A549 (cell line): Measurements from ENCODE around the gene AMER1. TPM values are rescaled to one million over a fixed set of nuclear protein-coding genes. Genes with fewer than 3 reads are reported as not detected.

Experiments
- ATAC-seq, 2 experiments: fragments of 200-7000 bp in 1 of 2; fragments of >200 bp in 1 of 2; cut with Nextera tagmentation in 1 of 2; cut with Tn5 transposase in 1 of 2; 3 replicates each; pipeline versions ENCODE4 v1.8.0 to v1.9.1; 2018 to 2020; ENCODE audit warnings: mild to moderate bottlenecking in 1 of 2, moderate library complexity in 1 of 2
- CTCF ChIA-PET: fragments of 300-600 bp; sonication (Branson Sonifier 250); formaldehyde crosslinking; extraction: SDS; loops from one replicate; lab custom pipeline; 2021; ENCODE audit warnings: antibody characterized with exemption, inconsistent platforms; lab: Yijun Ruan, JAX
- POLR2A ChIA-PET: fragments of 350-600 bp; formaldehyde crosslinking; extraction: SDS; loops from one replicate; lab custom pipeline; 2021; ENCODE audit warnings: antibody characterized with exemption, inconsistent platforms; lab: Yijun Ruan, JAX
- DNase-seq, 2 experiments: peaks; one replicate each; pipeline versions ENCODE4 v3.0.0 to v3.0.0-alpha.2; 2011 to 2016; ENCODE audit warnings: low read depth in 1 of 2, low spot score in 1 of 2
- FAIRE-seq: peaks from 2 replicates; lab custom pipeline; 2011; peaks lifted over from hg19 to GRCh38; lab: Jason Lieb, UNC
- H3K27ac ChIP-seq, 2 experiments: fragments of >200 bp; sonication (Bioruptor Twin); formaldehyde crosslinking; 3 replicates each; pipeline ENCODE4 v1.5.1; 2016 to 2017
- H3K4me1 ChIP-seq: fragments of >200 bp; sonication (Bioruptor Twin); formaldehyde crosslinking; 3 replicates; pipeline ENCODE4 v1.6.1; 2016
- H3K4me2 ChIP-seq: fragments of >200 bp; sonication (Bioruptor Twin); formaldehyde crosslinking; 3 replicates; pipeline ENCODE4 v1.6.1; 2016
- H3K4me3 ChIP-seq: fragments of >200 bp; sonication (Bioruptor Twin); formaldehyde crosslinking; 3 replicates; pipeline ENCODE4 v1.5.1; 2016
- H3K9me3 ChIP-seq: fragments of >200 bp; sonication (Bioruptor Twin); formaldehyde crosslinking; 3 replicates; pipeline ENCODE4 v1.6.1; 2016
- CBX8 ChIP-seq: fragments of 200-600 bp; sonication (generic); IDR thresholded peaks from 2 replicates; pipeline ENCODE4 v1.6.1; 2016
- ESRRA ChIP-seq: fragments of 150-350 bp; IDR thresholded peaks from 2 replicates; pipeline ENCODE4 v1.6.1; 2014; ENCODE audit warnings: mild to moderate bottlenecking, low read length, borderline replicate concordance
- FOSL2 ChIP-seq, 2 experiments: fragments of 450-650 bp in 1 of 2; fragments of >200 bp in 1 of 2; sonication (Bioruptor Twin) in 1 of 2; formaldehyde crosslinking; IDR thresholded peaks; 2 replicates each; pipeline versions ENCODE4 v1.5.0 to v1.6.1; 2016 to 2020; ENCODE audit warnings: mild to moderate bottlenecking in 1 of 2, moderate library complexity in 1 of 2
- FOXS1 ChIP-seq: fragments of 250-450 bp; sonication (Bioruptor Pico); IDR thresholded peaks from 2 replicates; pipeline ENCODE4 v1.5.0; 2020; ENCODE audit warnings: mild to moderate bottlenecking, moderate library complexity
- GATA3 ChIP-seq: IDR thresholded peaks from 2 replicates; pipeline ENCODE4 v1.6.1; 2012; ENCODE audit warnings: borderline replicate concordance
- HOXA7 ChIP-seq: fragments of 250-450 bp; sonication (Bioruptor Pico); IDR thresholded peaks from 2 replicates; pipeline ENCODE4 v1.5.0; 2020; ENCODE audit warnings: mild to moderate bottlenecking, moderate library complexity
- KDM1A ChIP-seq: fragments of 200-600 bp; sonication (generic); IDR thresholded peaks from 2 replicates; pipeline ENCODE4 v1.6.1; 2016; ENCODE audit warnings: low read depth, mild to moderate bottlenecking
- MAFK ChIP-seq: fragments of 450-650 bp; IDR thresholded peaks from 2 replicates; pipeline ENCODE4 v1.6.1; 2014; ENCODE audit not compliant: partially characterized antibody
- MAZ ChIP-seq: fragments of 150-350 bp; IDR thresholded peaks from 2 replicates; pipeline ENCODE4 v1.6.1; 2014; ENCODE audit warnings: antibody characterized with exemption, low read depth, low read length, borderline replicate concordance
- NR3C1 ChIP-seq: fragments of >200 bp; sonication (Bioruptor Twin); formaldehyde crosslinking; IDR thresholded peaks from 3 replicates; pipeline ENCODE4 v1.6.1; 2017
- POLR2A ChIP-seq: IDR thresholded peaks from 2 replicates; pipeline ENCODE4 v1.6.1; 2012; ENCODE audit warnings: mild to moderate bottlenecking, low read length
- RAD21 ChIP-seq, 2 experiments: fragments of >200 bp in 1 of 2; sonication (Bioruptor Twin) in 1 of 2; formaldehyde crosslinking in 1 of 2; IDR thresholded peaks in 1 of 2; conservative IDR thresholded peaks in 1 of 2; 2 replicates in 1 of 2; 3 replicates in 1 of 2; pipeline ENCODE4 v1.6.1; 2012 to 2018; ENCODE audit warnings: inconsistent platforms in 1 of 2
- RFX5 ChIP-seq: fragments of 450-650 bp; IDR thresholded peaks from 2 replicates; pipeline ENCODE4 v1.7.1; 2014; ENCODE audit warnings: antibody characterized with exemption, mild to moderate bottlenecking, moderate library complexity
- SREBF2 ChIP-seq: fragments of 450-650 bp; IDR thresholded peaks from 2 replicates; pipeline ENCODE4 v1.6.1; 2014; ENCODE audit warnings: mild to moderate bottlenecking, moderate library complexity
- TFCP2L1 ChIP-seq: fragments of 250-450 bp; sonication (Bioruptor Pico); IDR thresholded peaks from 2 replicates; pipeline ENCODE4 v1.5.0; 2021; ENCODE audit warnings: mild to moderate bottlenecking
- TP53 ChIP-seq: fragments of 250-450 bp; sonication (Bioruptor Pico); IDR thresholded peaks from 2 replicates; pipeline ENCODE4 v1.5.0; 2021; ENCODE audit warnings: mild to moderate bottlenecking, moderate library complexity
- WGBS: methylation state at CpG from one replicate; pipeline ENCODE4 v1.1.6; 2017; ENCODE audit errors: missing lambda C conversion rate; 5-methylcytosine and 5-hydroxymethylcytosine counted together
- polyA plus RNA-seq, 4 experiments: library from polyadenylated mRNA; depleted of rRNA in 3 of 4; stranded (reverse); fragments of >200 nt; fragmentation: RNase III in 1 of 4; extraction: RNeasy Plus Mini Kit Qiagen cat#74134 plus additional on column Dnase treatment in 1 of 4; gene quantifications; 2 replicates in 3 of 4; 3 replicates in 1 of 4; pipeline ENCODE4 v1.2.3, GENCODE V29; 2011 to 2017
- small RNA-seq, 6 experiments: library from RNA; depleted of rRNA; stranded (forward); fragments of <200 nt; gene quantifications; one replicate each; pipeline ENCODE3, GENCODE V24; 2012
- TF ChIP-seq, protein P1 (sequence below): fragments of 450-650 bp; IDR thresholded peaks from 2 replicates; pipeline ENCODE4 v1.6.1; 2014; ENCODE audit warnings: antibody characterized with exemption
- TF ChIP-seq, protein P2 (sequence below): fragments of 200-600 bp; sonication (generic); IDR thresholded peaks from 2 replicates; pipeline ENCODE4 v1.6.1; 2016; ENCODE audit warnings: antibody characterized with exemption, mild to moderate bottlenecking, moderate library complexity
- TF ChIP-seq, protein P3 (sequence below): fragments of >200 bp; sonication (Bioruptor Twin); formaldehyde crosslinking; IDR thresholded peaks from 3 replicates; pipeline ENCODE4 v1.5.1; 2016
- TF ChIP-seq, protein P4 (sequence below): IDR thresholded peaks from 2 replicates; pipeline ENCODE4 v1.6.1; 2012

AMER1 gene
- polyA plus RNA-seq, 2 of the 4 experiments (the other 2 are of a cell fraction), result 1.9 to 2.8 TPM

DNA sequence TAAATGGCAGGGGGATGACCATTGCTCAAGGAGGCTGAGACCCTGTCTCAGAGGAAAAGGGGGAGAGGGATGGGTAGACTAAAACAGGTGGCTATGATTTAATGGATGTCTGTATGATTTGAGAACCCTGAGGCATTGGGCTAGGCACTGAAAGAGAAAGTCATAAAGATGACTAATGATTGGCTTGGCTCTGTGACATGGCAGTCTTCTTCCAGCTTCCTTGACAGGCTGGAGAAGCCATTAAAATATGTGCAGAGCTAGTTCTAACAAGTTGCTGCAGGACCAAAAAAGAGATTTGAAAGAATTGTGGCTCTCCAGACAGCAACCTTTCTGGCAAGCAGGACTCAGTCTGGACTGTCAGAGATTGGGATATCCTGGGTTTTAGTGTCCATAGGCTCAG lies 53.6 kb downstream of the AMER1 start:
- no peak overlapping the region for H3K27ac ChIP-seq
- CTCF ChIA-PET, result no interaction called here
- no peak for DNase-seq
- H3K4me1 ChIP-seq, result no peaks in the 10 kb centered on the region
- TF ChIP-seq TFCP2L1 (CRISPR knock-in tag), result no peak
- TF ChIP-seq TP53 (CRISPR knock-in tag), result no peak
- TF ChIP-seq, protein P1, sequence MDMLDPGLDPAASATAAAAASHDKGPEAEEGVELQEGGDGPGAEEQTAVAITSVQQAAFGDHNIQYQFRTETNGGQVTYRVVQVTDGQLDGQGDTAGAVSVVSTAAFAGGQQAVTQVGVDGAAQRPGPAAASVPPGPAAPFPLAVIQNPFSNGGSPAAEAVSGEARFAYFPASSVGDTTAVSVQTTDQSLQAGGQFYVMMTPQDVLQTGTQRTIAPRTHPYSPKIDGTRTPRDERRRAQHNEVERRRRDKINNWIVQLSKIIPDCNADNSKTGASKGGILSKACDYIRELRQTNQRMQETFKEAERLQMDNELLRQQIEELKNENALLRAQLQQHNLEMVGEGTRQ, result no peak
- no peak for TF ChIP-seq POLR2A
- TF ChIP-seq CBX8, result no peak
- TF ChIP-seq MAZ, result no peak
- no peak for TF ChIP-seq KDM1A
- no peak for TF ChIP-seq RFX5
- no peak for TF ChIP-seq ESRRA
- no peak for TF ChIP-seq SREBF2
- TF ChIP-seq, protein P2, sequence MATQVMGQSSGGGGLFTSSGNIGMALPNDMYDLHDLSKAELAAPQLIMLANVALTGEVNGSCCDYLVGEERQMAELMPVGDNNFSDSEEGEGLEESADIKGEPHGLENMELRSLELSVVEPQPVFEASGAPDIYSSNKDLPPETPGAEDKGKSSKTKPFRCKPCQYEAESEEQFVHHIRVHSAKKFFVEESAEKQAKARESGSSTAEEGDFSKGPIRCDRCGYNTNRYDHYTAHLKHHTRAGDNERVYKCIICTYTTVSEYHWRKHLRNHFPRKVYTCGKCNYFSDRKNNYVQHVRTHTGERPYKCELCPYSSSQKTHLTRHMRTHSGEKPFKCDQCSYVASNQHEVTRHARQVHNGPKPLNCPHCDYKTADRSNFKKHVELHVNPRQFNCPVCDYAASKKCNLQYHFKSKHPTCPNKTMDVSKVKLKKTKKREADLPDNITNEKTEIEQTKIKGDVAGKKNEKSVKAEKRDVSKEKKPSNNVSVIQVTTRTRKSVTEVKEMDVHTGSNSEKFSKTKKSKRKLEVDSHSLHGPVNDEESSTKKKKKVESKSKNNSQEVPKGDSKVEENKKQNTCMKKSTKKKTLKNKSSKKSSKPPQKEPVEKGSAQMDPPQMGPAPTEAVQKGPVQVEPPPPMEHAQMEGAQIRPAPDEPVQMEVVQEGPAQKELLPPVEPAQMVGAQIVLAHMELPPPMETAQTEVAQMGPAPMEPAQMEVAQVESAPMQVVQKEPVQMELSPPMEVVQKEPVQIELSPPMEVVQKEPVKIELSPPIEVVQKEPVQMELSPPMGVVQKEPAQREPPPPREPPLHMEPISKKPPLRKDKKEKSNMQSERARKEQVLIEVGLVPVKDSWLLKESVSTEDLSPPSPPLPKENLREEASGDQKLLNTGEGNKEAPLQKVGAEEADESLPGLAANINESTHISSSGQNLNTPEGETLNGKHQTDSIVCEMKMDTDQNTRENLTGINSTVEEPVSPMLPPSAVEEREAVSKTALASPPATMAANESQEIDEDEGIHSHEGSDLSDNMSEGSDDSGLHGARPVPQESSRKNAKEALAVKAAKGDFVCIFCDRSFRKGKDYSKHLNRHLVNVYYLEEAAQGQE, result no peak
- TF ChIP-seq, protein P3, sequence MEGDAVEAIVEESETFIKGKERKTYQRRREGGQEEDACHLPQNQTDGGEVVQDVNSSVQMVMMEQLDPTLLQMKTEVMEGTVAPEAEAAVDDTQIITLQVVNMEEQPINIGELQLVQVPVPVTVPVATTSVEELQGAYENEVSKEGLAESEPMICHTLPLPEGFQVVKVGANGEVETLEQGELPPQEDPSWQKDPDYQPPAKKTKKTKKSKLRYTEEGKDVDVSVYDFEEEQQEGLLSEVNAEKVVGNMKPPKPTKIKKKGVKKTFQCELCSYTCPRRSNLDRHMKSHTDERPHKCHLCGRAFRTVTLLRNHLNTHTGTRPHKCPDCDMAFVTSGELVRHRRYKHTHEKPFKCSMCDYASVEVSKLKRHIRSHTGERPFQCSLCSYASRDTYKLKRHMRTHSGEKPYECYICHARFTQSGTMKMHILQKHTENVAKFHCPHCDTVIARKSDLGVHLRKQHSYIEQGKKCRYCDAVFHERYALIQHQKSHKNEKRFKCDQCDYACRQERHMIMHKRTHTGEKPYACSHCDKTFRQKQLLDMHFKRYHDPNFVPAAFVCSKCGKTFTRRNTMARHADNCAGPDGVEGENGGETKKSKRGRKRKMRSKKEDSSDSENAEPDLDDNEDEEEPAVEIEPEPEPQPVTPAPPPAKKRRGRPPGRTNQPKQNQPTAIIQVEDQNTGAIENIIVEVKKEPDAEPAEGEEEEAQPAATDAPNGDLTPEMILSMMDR, result no peak
- POLR2A ChIA-PET, result no interaction called here
- FAIRE-seq, result no peak
- H3K4me2 ChIP-seq, result no peak overlapping the region
- no peak overlapping the region for H3K4me3 ChIP-seq
- ATAC-seq, result no peak
- no peaks in the 10 kb centered on the region for H3K9me3 ChIP-seq

DNA sequence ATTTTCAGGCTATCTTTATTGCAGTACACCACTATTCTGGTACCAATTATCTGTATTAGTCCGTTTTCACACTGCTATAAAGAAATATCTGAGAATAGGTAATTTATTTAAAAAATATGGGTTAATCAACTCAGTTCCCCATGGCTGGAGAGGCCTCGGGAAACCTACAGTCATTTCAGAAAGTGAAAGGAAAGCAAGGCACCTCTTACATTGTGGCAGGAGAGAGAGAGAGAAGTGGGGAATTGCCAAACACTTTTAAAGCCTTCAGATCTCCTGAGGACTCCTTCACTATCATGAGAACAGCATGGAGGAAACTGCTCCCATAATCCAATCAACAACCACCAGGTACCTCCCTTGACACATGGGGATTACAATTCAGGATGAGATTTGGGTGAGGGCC lies 54.7 kb downstream of the AMER1 start:
- no peak overlapping the region for H3K4me2 ChIP-seq
- no peak overlapping the region for H3K27ac ChIP-seq
- H3K4me1 ChIP-seq, result no peaks in the 10 kb centered on the region
- no peak for DNase-seq
- no peak for TF ChIP-seq HOXA7 (CRISPR knock-in tag)
- TF ChIP-seq, protein P1, result no peak
- TF ChIP-seq MAFK, result no peak
- TF ChIP-seq FOSL2 (IDR thresholded peaks at IDR 0.05), result no peak
- TF ChIP-seq FOSL2 (CRISPR knock-in tag; IDR thresholded peaks at IDR 0.05), result no peak
- no peak for TF ChIP-seq NR3C1
- TF ChIP-seq, protein P4, sequence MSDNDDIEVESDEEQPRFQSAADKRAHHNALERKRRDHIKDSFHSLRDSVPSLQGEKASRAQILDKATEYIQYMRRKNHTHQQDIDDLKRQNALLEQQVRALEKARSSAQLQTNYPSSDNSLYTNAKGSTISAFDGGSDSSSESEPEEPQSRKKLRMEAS, result no peak
- TF ChIP-seq RAD21 (conservative IDR thresholded peaks at IDR 0.05 in 1 of 2, IDR thresholded peaks at IDR 0.05 in 1 of 2), result no peak
- TF ChIP-seq GATA3, result no peak
- TF ChIP-seq FOXS1 (CRISPR knock-in tag), result no peak
- TF ChIP-seq MAZ, result no peak
- TF ChIP-seq, all 56 proteins: peak for 0
- POLR2A ChIA-PET, result no interaction called here
- 0% methylated on average over 2 of the region's 2 CpGs for WGBS
- FAIRE-seq, result no peak
- ATAC-seq, result no peak
- Histone ChIP-seq H3K9me3 (no peaks in the 10 kb centered on the region), H3K4me3 (no peak overlapping the region)
- CTCF ChIA-PET, result no interaction called here

Small RNAs within 50 kb of the gene (small RNA-seq; reads per million reads assigned to genes)
- gene RN7SL799P, result 0 reads per million in 6 experiments

Other genes with a start within 250 kb of the AMER1 start
- gene ASB12, start 24.9 kb upstream of the AMER1 start, polyA plus RNA-seq (2011; rRNA removed), result 0.08 and 0.28 TPM in 2 replicates
- 0.07 TPM in 1 of 3 replicates, not detected in the others for gene ASB12, start 24.9 kb upstream of the AMER1 start, polyA plus RNA-seq (2017; fragmentation: RNase III; extraction: RNeasy Plus Mini Kit Qiagen cat#74134 plus additional on column Dnase treatment)
- gene MTMR8, start 189.7 kb upstream of the AMER1 start, polyA plus RNA-seq (2011; rRNA removed), result 1.6 and 2.1 TPM in 2 replicates
- 0.88 to 1.4 TPM (median 1.1 TPM) in 3 replicates for gene MTMR8, start 189.7 kb upstream of the AMER1 start, polyA plus RNA-seq (2017; fragmentation: RNase III; extraction: RNeasy Plus Mini Kit Qiagen cat#74134 plus additional on column Dnase treatment)